B cell (primary cell): ENCODE results near the gene ZC3H15.

Source experiments
- CTCF ChIP-seq: fragments of 200-600 bp; IDR thresholded peaks from one replicate; pipeline ENCODE4 v1.8.0; 2022; ENCODE audit warnings: antibody characterized with exemption, mild to moderate bottlenecking
- EZH2 ChIP-seq: IDR thresholded peaks from 2 replicates; pipeline ENCODE4 v1.6.1; 2012; ENCODE audit warnings: borderline replicate concordance, low read depth, mild to moderate bottlenecking, moderate library complexity, low read length; ENCODE audit not compliant: insufficient read depth, poor library complexity, severe bottlenecking

DNA sequence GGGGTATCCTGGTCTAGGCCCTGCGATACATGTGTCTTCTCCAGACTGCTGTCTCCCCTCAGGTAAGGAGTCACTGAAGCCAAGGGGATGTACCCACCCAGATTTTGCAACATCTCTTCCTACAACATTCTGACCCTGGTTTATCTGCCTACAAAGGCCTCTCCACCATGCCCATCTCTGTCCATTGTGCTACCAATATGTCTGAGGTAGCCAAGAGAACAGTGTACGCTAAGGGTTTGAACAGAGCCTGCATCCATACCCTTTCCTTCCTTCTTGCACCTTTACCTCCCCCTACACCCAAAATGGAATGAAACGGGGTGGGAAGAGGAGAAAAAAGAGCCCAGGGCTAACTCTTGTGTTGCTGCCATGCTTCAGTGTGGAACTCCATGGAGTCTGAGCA, 11.9 kb downstream of the ZC3H15 start:
- TF ChIP-seq EZH2 (no peak), CTCF (no peak)
